Subcutaneous abdominal adipose tissue (tissue), 5 donors: ENCODE measurements around the gene RNF150.

Experiments
- H3K27ac ChIP-seq: one replicate; pipeline ENCODE4 v1.7.0; 2013; ENCODE audit warnings: low read depth, mild to moderate bottlenecking, inconsistent platforms, low read length, moderate library complexity
- H3K27me3 ChIP-seq, 5 donors: one replicate each; pipeline ENCODE4 v1.7.0; 2013; ENCODE audit warnings: low read length in 5 of 5, inconsistent platforms in 1 of 5; ENCODE audit not compliant: control insufficient read depth in 5 of 5, insufficient read depth in 4 of 5
- H3K36me3 ChIP-seq, 5 donors: one replicate each; pipeline ENCODE4 v1.7.0; 2013; ENCODE audit warnings: low read length in 5 of 5; ENCODE audit not compliant: control insufficient read depth in 5 of 5, insufficient read depth in 5 of 5
- H3K4me1 ChIP-seq, 5 donors: one replicate each; pipeline ENCODE4 v1.7.0; 2013; ENCODE audit warnings: low read length in 5 of 5, mild to moderate bottlenecking in 3 of 5, moderate library complexity in 1 of 5; ENCODE audit not compliant: control insufficient read depth in 5 of 5, insufficient read depth in 5 of 5
- H3K4me3 ChIP-seq, 5 donors: one replicate each; pipeline ENCODE4 v1.7.0; 2013; ENCODE audit warnings: low read length in 5 of 5, low read depth in 1 of 5
- H3K9ac ChIP-seq, 5 donors: one replicate each; pipeline ENCODE4 v1.7.0; 2013; ENCODE audit warnings: low read length in 5 of 5, mild to moderate bottlenecking in 4 of 5, moderate library complexity in 3 of 5
- H3K9me3 ChIP-seq, 5 donors: one replicate each; pipeline ENCODE4 v1.7.0; 2013; ENCODE audit warnings: low read length in 5 of 5; ENCODE audit not compliant: control insufficient read depth in 5 of 5
- donor health status: healthy.
- donor health status: healthy.
- donor health status: healthy.
- donor health status: healthy.
- donor health status: healthy.

Gene RNF150

GRCh38 chr4:140851032-140851636, 282.1 kb downstream of the RNF150 start:
- no peak overlapping the region for H3K27ac ChIP-seq
- H3K27me3 ChIP-seq, result no peaks in the 10 kb centered on the region
- H3K9me3 ChIP-seq, result no peaks in the 10 kb centered on the region
- no peak overlapping the region for H3K9ac ChIP-seq
- H3K4me1 ChIP-seq, result peaks cover 0 to under 1% (median 0%) of the 10 kb centered on the region in 5 donors
- no peak overlapping the region for H3K4me3 ChIP-seq
- no peaks in the 10 kb centered on the region for H3K36me3 ChIP-seq

GRCh38 chr4:140849526-140849925, 283.7 kb downstream of the RNF150 start:
- Histone ChIP-seq H3K9me3 (peaks cover 0 to 3% (median 0%) of the 10 kb centered on the region in 5 donors), H3K27me3 (no peaks in the 10 kb centered on the region), H3K9ac (no peak overlapping the region), H3K4me3 (no peak overlapping the region), H3K27ac (no peak overlapping the region), H3K36me3 (no peaks in the 10 kb centered on the region), H3K4me1 (no peaks in the 10 kb centered on the region)

GRCh38 chr4:140846736-140847135, 286.5 kb downstream of the RNF150 start:
- Histone ChIP-seq H3K36me3 (no peaks in the 10 kb centered on the region), H3K27me3 (no peaks in the 10 kb centered on the region), H3K4me1 (no peaks in the 10 kb centered on the region), H3K9me3 (peaks cover 0 to 3% (median 0%) of the 10 kb centered on the region in 5 donors), H3K9ac (no peak overlapping the region), H3K4me3 (no peak overlapping the region), H3K27ac (no peak overlapping the region)

GRCh38 chr4:140844061-140844460, 289.2 kb downstream of the RNF150 start:
- no peaks in the 10 kb centered on the region for H3K27me3 ChIP-seq
- H3K9me3 ChIP-seq, result peaks cover 0 to 7% (median 0%) of the 10 kb centered on the region in 5 donors
- no peak overlapping the region for H3K4me3 ChIP-seq
- no peak overlapping the region for H3K9ac ChIP-seq
- H3K4me1 ChIP-seq, result peaks cover 0 to 8% (median 0%) of the 10 kb centered on the region in 5 donors
- H3K36me3 ChIP-seq, result no peaks in the 10 kb centered on the region
- no peak overlapping the region for H3K27ac ChIP-seq

GRCh38 chr4:140841186-140841585, 292.1 kb downstream of the RNF150 start:
- Histone ChIP-seq H3K4me3 (no peak overlapping the region), H3K9me3 (peaks cover 0 to 7% (median 0%) of the 10 kb centered on the region in 5 donors), H3K4me1 (peaks cover 0 to 14% (median 0%) of the 10 kb centered on the region in 5 donors), H3K36me3 (no peaks in the 10 kb centered on the region), H3K27me3 (no peaks in the 10 kb centered on the region), H3K27ac (no peak overlapping the region), H3K9ac (no peak overlapping the region)

GRCh38 chr4:140839888-140840790, 293.1 kb downstream of the RNF150 start:
- no peaks in the 10 kb centered on the region for H3K36me3 ChIP-seq
- no peak overlapping the region for H3K9ac ChIP-seq
- no peak overlapping the region for H3K27ac ChIP-seq
- H3K4me3 ChIP-seq, result no peak overlapping the region
- H3K9me3 ChIP-seq, result peaks cover 0 to 7% (median 0%) of the 10 kb centered on the region in 5 donors
- no peaks in the 10 kb centered on the region for H3K27me3 ChIP-seq
- H3K4me1 ChIP-seq, result peaks cover 0 to 14% (median 0%) of the 10 kb centered on the region in 5 donors

- peaks cover 0 to 16% (median 0%) of the 10 kb centered on the region in 5 donors for H3K4me1 ChIP-seq
- no peak overlapping the region for H3K9ac ChIP-seq
- H3K27ac ChIP-seq, result no peak overlapping the region
Observed at GRCh38 chr4:140839406-140839805, 293.9 kb downstream of the RNF150 start.

GRCh38 chr4:140837736-140838135, 295.5 kb downstream of the RNF150 start:
- Histone ChIP-seq H3K9ac (no peak overlapping the region), H3K27ac (no peak overlapping the region), H3K4me1 (peaks cover 0 to 16% (median 0%) of the 10 kb centered on the region in 5 donors), H3K4me3 (no peak overlapping the region), H3K9me3 (peaks cover 0 to 4% (median 0%) of the 10 kb centered on the region in 5 donors), H3K27me3 (no peaks in the 10 kb centered on the region), H3K36me3 (no peaks in the 10 kb centered on the region)

More at GRCh38 chr4:140839406-140839805, 293.9 kb downstream of the RNF150 start:
- H3K36me3 ChIP-seq, result no peaks in the 10 kb centered on the region
- no peak overlapping the region for H3K4me3 ChIP-seq
- no peaks in the 10 kb centered on the region for H3K27me3 ChIP-seq
- peaks cover 0 to 4% (median 0%) of the 10 kb centered on the region in 5 donors for H3K9me3 ChIP-seq

GRCh38 chr4:140834839-140835495, 298.3 kb downstream of the RNF150 start:
- H3K9me3 ChIP-seq, result no peaks in the 10 kb centered on the region
- H3K36me3 ChIP-seq, result no peaks in the 10 kb centered on the region
- peaks cover 0 to 15% (median 0%) of the 10 kb centered on the region in 5 donors for H3K4me1 ChIP-seq
- no peak overlapping the region for H3K27ac ChIP-seq
- H3K9ac ChIP-seq, result no peak overlapping the region
- no peak overlapping the region for H3K4me3 ChIP-seq
- H3K27me3 ChIP-seq, result no peaks in the 10 kb centered on the region
